ENCODE data around the gene S100A6.
"Not testable (repeated sequence)": the region's sequence is repeated elsewhere in the genome, so short reads cannot be mapped to it uniquely, and the experiment has no call there.

Gene S100A6

DNA sequence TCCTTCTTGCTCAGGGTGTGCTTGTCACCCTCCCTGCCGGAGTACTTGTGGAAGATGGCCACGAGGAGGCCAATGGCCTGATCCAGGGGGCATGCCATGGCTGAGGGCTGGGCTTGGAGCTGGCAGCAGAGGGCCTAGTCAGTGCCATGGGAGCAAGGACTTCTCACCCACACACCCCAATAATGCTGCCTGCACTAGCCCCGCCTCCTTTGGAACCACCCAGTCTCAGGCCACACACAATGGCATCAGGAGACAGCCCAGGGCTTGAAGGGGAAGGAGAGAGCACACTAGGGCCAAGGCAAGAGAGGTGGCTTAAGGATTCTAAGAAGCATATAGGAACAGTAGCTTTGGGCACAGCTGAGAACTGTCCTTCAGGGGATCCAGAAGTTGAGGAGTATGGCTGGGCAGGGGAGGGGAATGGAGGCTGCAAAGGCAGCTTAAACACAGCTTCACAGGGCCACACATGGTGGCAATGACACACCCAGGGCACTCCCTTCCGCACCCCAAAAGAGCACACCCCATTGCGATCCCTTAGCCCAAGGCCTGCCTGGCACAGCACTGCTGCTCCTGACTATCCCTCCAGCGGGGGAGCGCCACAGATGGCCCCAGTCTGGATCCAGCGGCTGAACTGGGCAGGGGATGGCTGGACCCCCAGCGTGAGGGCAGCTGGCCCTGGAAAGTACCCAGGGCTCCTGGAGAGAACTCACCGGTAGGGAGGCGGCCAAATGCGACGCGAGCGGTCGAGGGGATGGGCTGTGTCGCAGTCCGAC is at the start of gene S100A6:
Gene S100A6, minus strand, starts transcription at position 750 of the 770 bp plus-strand sequence. Its CDS starts 652 bp downstream, at position 98.
- no peaks in the 10 kb centered on the region for H3F3A ChIP-seq (ENCODE audit: insufficient read depth)
- H3K27ac ChIP-seq (ENCODE audit: low read depth, low read length): no peak within 1 kb of the TSS
- H3K9ac ChIP-seq (ENCODE audit: low read length): no peak within 1 kb of the TSS
- no peak within 1 kb of the TSS for H3K4me3 ChIP-seq (ENCODE audit: insufficient read depth, low read length, poor library complexity, severe bottlenecking)
- H3K27me3 ChIP-seq (ENCODE audit: low read length): no peaks in the 10 kb centered on the region
- H3K9me3 ChIP-seq (ENCODE audit: insufficient read depth, low read length): no peaks in the 10 kb centered on the region
- no peaks in the 10 kb centered on the region for H3K36me3 ChIP-seq (ENCODE audit: low read length)
- H3K4me2 ChIP-seq (ENCODE audit: low read depth, low read length, poor library complexity, severe bottlenecking): no peak within 1 kb of the TSS
- no peaks in the 10 kb centered on the region for H4K20me1 ChIP-seq (ENCODE audit: low read depth, low read length)
- no peaks in the 10 kb centered on the region for H3K79me2 ChIP-seq (ENCODE audit: insufficient read depth, low read length)
- TF ChIP-seq EZH2phosphoT487 (conservative IDR thresholded peaks at IDR 0.05; ENCODE audit: low read length) (no peak), CTCF (IDR thresholded peaks at IDR 0.05; ENCODE audit: insufficient read depth, low read length, poor library complexity, severe bottlenecking) (no peak)
- no peaks in the 10 kb centered on the region for H3K9me2 ChIP-seq (replicated peaks; ENCODE audit: insufficient read depth, low read length)
- H2AFZ ChIP-seq (ENCODE audit: low read depth, low read length, severe bottlenecking): no peak within 1 kb of the TSS

- no peaks in the 10 kb centered on the region for H3K27me3 ChIP-seq (ENCODE audit: low read length)
- H3K36me3 ChIP-seq (ENCODE audit: low read length): no peaks in the 10 kb centered on the region
- H2AFZ ChIP-seq (ENCODE audit: low read depth, low read length, severe bottlenecking): no peak overlapping the region
- no peaks in the 10 kb centered on the region for H3F3A ChIP-seq (ENCODE audit: insufficient read depth)
- no peak overlapping the region for H3K4me2 ChIP-seq (ENCODE audit: low read depth, low read length, poor library complexity, severe bottlenecking)
- H3K9me3 ChIP-seq (ENCODE audit: insufficient read depth, low read length): no peaks in the 10 kb centered on the region
- no peak for TF ChIP-seq EZH2phosphoT487 (conservative IDR thresholded peaks at IDR 0.05; ENCODE audit: low read length)
- TF ChIP-seq CTCF (IDR thresholded peaks at IDR 0.05; ENCODE audit: insufficient read depth, low read length, poor library complexity, severe bottlenecking): no peak
- no peaks in the 10 kb centered on the region for H3K79me2 ChIP-seq (ENCODE audit: insufficient read depth, low read length)
- H3K9ac ChIP-seq (ENCODE audit: low read length): no peak overlapping the region
- no peak overlapping the region for H3K4me3 ChIP-seq (ENCODE audit: insufficient read depth, low read length, poor library complexity, severe bottlenecking)
- H3K9me2 ChIP-seq (replicated peaks; ENCODE audit: insufficient read depth, low read length): no peaks in the 10 kb centered on the region
- no peak overlapping the region for H3K27ac ChIP-seq (ENCODE audit: low read depth, low read length)
- no peaks in the 10 kb centered on the region for H4K20me1 ChIP-seq (ENCODE audit: low read depth, low read length)
Observed at GRCh38 chr1:153585006-153585405, 49.2 kb upstream of the S100A6 start.

DNA sequence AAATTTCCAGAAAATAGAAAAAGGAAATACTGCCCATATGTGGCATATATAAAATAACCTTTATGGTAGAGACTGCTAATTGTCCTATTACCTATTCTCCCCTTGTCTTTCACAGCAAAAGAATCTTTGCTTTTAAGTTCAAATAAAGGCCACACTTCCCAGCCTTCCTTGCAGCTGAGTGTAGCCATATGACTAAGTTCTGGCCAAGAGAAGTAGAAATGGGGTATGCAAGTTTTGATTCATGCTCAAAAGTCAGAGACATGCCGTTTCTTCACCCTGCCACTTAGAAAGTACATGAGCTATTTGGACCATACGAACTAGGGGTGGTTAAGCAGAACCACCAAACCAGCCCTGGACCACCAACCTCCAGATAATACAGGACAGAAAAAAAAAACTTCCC is 48.2 kb upstream of the S100A6 start:
- H3K27ac ChIP-seq (ENCODE audit: low read depth, low read length): no peak overlapping the region
- no peaks in the 10 kb centered on the region for H4K20me1 ChIP-seq (ENCODE audit: low read depth, low read length)
- H3K79me2 ChIP-seq (ENCODE audit: insufficient read depth, low read length): no peaks in the 10 kb centered on the region
- no peaks in the 10 kb centered on the region for H3K9me2 ChIP-seq (replicated peaks; ENCODE audit: insufficient read depth, low read length)
- TF ChIP-seq CTCF (IDR thresholded peaks at IDR 0.05; ENCODE audit: insufficient read depth, low read length, poor library complexity, severe bottlenecking): no peak
- H3K27me3 ChIP-seq (ENCODE audit: low read length): no peaks in the 10 kb centered on the region
- H3K9me3 ChIP-seq (ENCODE audit: insufficient read depth, low read length): no peaks in the 10 kb centered on the region
- H2AFZ ChIP-seq (ENCODE audit: low read depth, low read length, severe bottlenecking): no peak overlapping the region
- H3K4me2 ChIP-seq (ENCODE audit: low read depth, low read length, poor library complexity, severe bottlenecking): no peak overlapping the region
- no peak overlapping the region for H3K4me3 ChIP-seq (ENCODE audit: insufficient read depth, low read length, poor library complexity, severe bottlenecking)
- H3F3A ChIP-seq (ENCODE audit: insufficient read depth): no peaks in the 10 kb centered on the region
- H3K36me3 ChIP-seq (ENCODE audit: low read length): no peaks in the 10 kb centered on the region
- H3K9ac ChIP-seq (ENCODE audit: low read length): no peak overlapping the region

DNA sequence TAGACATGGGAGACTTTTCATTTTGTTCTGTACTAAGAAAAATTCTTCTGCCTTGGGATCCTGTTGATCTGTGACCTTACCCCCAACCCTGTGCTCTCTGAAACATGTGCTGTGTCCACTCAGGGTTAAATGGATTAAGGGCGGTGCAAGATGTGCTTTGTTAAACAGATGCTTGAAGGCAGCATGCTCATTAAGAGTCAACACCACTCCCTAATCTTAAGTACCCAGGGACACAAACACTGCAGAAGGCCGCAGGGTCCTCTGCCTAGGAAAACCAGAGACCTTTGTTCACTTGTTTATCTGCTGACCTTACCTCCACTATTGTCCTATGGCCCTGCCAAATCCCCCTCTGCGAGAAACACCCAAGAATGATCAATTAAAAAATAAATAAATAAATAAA is 47.7 kb upstream of the S100A6 start:
- H3K4me2 ChIP-seq (ENCODE audit: low read depth, low read length, poor library complexity, severe bottlenecking): not testable (repeated sequence)

GRCh38 chr1:153582836-153583235 is 47.0 kb upstream of the S100A6 start:
- H3K36me3 ChIP-seq (ENCODE audit: low read length); H3F3A ChIP-seq (ENCODE audit: insufficient read depth); H3K9ac ChIP-seq (ENCODE audit: low read length); H3K9me2 ChIP-seq (replicated peaks; ENCODE audit: insufficient read depth, low read length); H3K27ac ChIP-seq (ENCODE audit: low read depth, low read length); H3K4me3 ChIP-seq (ENCODE audit: insufficient read depth, low read length, poor library complexity, severe bottlenecking); H3K4me2 ChIP-seq (ENCODE audit: low read depth, low read length, poor library complexity, severe bottlenecking); H4K20me1 ChIP-seq (ENCODE audit: low read depth, low read length); H3K27me3 ChIP-seq (ENCODE audit: low read length); H3K79me2 ChIP-seq (ENCODE audit: insufficient read depth, low read length); H3K9me3 ChIP-seq (ENCODE audit: insufficient read depth, low read length); H2AFZ ChIP-seq (ENCODE audit: low read depth, low read length, severe bottlenecking): not testable (repeated sequence)

More for the DNA sequence above, 47.7 kb upstream of the S100A6 start:
- H3K4me3 ChIP-seq (ENCODE audit: insufficient read depth, low read length, poor library complexity, severe bottlenecking); H3K36me3 ChIP-seq (ENCODE audit: low read length); H3K27ac ChIP-seq (ENCODE audit: low read depth, low read length); H3K79me2 ChIP-seq (ENCODE audit: insufficient read depth, low read length); H3F3A ChIP-seq (ENCODE audit: insufficient read depth); H3K9me3 ChIP-seq (ENCODE audit: insufficient read depth, low read length); H3K9me2 ChIP-seq (replicated peaks; ENCODE audit: insufficient read depth, low read length); H4K20me1 ChIP-seq (ENCODE audit: low read depth, low read length); H2AFZ ChIP-seq (ENCODE audit: low read depth, low read length, severe bottlenecking); H3K27me3 ChIP-seq (ENCODE audit: low read length); H3K9ac ChIP-seq (ENCODE audit: low read length): not testable (repeated sequence)
